ENCODE results near the gene ALDH1L1.

DNA sequence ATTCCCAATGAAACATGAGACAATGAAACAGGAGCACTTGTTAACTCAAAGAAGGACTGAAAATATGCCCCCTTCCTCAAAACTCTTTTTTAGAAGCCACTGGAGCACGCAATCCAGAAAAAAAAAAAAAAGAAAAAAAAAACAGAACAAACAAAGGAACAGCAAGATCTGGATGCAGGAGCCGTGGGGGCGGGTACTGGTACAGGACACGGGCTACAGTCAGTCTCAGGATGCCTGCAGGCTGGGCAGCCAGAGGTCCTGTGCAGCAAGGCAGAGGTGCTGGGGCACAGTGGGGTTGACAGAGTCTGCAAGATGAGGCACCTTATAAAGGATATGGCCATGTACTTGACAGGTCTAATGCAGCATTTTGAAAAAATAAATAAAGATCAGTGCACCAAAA, 22.3 kb upstream of the ALDH1L1 start:
- TF ChIP-seq, protein P1, sequence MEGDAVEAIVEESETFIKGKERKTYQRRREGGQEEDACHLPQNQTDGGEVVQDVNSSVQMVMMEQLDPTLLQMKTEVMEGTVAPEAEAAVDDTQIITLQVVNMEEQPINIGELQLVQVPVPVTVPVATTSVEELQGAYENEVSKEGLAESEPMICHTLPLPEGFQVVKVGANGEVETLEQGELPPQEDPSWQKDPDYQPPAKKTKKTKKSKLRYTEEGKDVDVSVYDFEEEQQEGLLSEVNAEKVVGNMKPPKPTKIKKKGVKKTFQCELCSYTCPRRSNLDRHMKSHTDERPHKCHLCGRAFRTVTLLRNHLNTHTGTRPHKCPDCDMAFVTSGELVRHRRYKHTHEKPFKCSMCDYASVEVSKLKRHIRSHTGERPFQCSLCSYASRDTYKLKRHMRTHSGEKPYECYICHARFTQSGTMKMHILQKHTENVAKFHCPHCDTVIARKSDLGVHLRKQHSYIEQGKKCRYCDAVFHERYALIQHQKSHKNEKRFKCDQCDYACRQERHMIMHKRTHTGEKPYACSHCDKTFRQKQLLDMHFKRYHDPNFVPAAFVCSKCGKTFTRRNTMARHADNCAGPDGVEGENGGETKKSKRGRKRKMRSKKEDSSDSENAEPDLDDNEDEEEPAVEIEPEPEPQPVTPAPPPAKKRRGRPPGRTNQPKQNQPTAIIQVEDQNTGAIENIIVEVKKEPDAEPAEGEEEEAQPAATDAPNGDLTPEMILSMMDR (IDR thresholded peaks at IDR 0.05): no peak
- TF ChIP-seq POLR2A (IDR thresholded peaks at IDR 0.05): no peak
- TF ChIP-seq EP300 (IDR thresholded peaks at IDR 0.05; ENCODE audit: low read depth): no peak

Data from transverse colon (tissue), 3 donors.